ENCODE results near the gene ENPP1.

- no peak for TF ChIP-seq CTCF (IDR thresholded peaks at IDR 0.05)
- TF ChIP-seq POLR2A (IDR thresholded peaks at IDR 0.05) = no peak
Measured at GRCh38 chr6:131828951-131829350, 21.1 kb downstream of the ENPP1 start.

All from uterus (tissue), 2 donors.